ENCODE data around the gene TMEM184A. TPM values are rescaled to one million over a fixed set of nuclear protein-coding genes. Genes with fewer than 3 reads are reported as not detected.

The TMEM184A gene
- total and polyA plus RNA-seq, 2 of the 8 experiments (the other 6 are each of a cell fraction or from before 2014, with no cell fraction given), result 1.8 to 2.1 TPM

DNA sequence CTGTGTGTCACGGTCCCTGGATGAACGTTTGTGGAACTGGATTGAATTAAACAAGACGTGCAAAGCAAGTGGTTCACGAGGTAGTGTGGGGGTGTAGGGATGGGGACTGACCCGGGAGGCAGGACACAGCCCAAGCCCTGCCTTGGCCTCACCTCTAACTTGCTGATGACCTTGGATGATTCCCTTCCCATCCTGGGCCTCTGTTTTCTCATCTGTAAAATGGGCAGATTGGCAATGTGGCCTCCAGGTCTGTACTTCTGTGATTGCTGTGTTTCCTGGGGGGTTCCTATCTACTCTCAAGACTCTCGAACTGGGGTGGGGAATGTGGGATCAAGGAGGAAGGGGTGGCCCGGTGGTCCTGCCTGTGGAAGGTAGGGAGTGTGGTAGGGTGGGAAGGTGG lies 19.8 kb upstream of the TMEM184A start:
- no peak overlapping the region for H4K8ac ChIP-seq (ENCODE audit: extremely low read depth, insufficient read depth, low read length)
- no peaks in the 10 kb centered on the region for H3K79me1 ChIP-seq (ENCODE audit: low read depth, low read length)
- H3K9ac ChIP-seq (replicated peaks in 1 of 4; ENCODE audit: extremely low read depth in 1 of 4, low read depth in 3 of 4, low read length in 3 of 4), result 0 out of 7 replicates have a peak overlapping the region, but pooled peaks of 1 of the 4 experiments have one; percentile 5
- H3K36me3 ChIP-seq (ENCODE audit: control insufficient read depth in 2 of 4, insufficient read depth in 4 of 4, low read length in 3 of 4), result no peaks in the 10 kb centered on the region
- FAIRE-seq (no peak), DNase-seq (ENCODE audit: low read depth in 1 of 2, low spot score in 2 of 2) (no peak)
- H3K4me3 ChIP-seq (ENCODE audit: extremely low read depth in 1 of 4, insufficient read depth in 2 of 4, low read depth in 3 of 4, low read length in 4 of 4), result no peak overlapping the region
- peaks cover 14% of the 10 kb centered on the region; the same call in 1 of the 2 replicates for H3K23me2 ChIP-seq (ENCODE audit: low read depth, low read length)
- peaks cover 0 to 2% of the 10 kb centered on the region in 2 experiments for H4K20me1 ChIP-seq (replicated peaks in 1 of 2; ENCODE audit: control insufficient read depth in 1 of 2, insufficient read depth in 2 of 2, low read length in 2 of 2)
- H2AFZ ChIP-seq (ENCODE audit: low read length), result no peak overlapping the region
- ChIA-PET POLR2A (ENCODE audit: partially characterized antibody) (interaction anchor here (0.9 to 1.5 kb wide), 6 partner anchors 10 to 174 kb away, joined by 3 to 8 read pairs (median 3); no protein-coding TSS in a partner anchor), CTCF (ENCODE audit: partially characterized antibody) (interaction anchor here (0.7 to 1.3 kb wide), 5 partner anchors 18 to 224 kb away, joined by 3 read pairs; no protein-coding TSS in a partner anchor)
- no peak overlapping the region for H3K23ac ChIP-seq (ENCODE audit: insufficient read length)
- H4K5ac ChIP-seq (ENCODE audit: insufficient read length, low read depth, low read length), result peak overlapping the region; percentile 70
- peak overlapping the region; percentile 100 for H2BK12ac ChIP-seq (ENCODE audit: low read depth, low read length)
- H4K91ac ChIP-seq (replicated peaks; ENCODE audit: insufficient read length, low read length), result peak overlapping the region; percentile 99
- H3K4ac ChIP-seq (replicated peaks; ENCODE audit: insufficient read length, low read depth, low read length), result peak overlapping the region; percentile 94
- H3K27me3 ChIP-seq (replicated peaks in 1 of 4; ENCODE audit: control insufficient read depth in 3 of 4, extremely low read depth in 1 of 4, insufficient read depth in 3 of 4, low read length in 3 of 4), result no peaks in the 10 kb centered on the region
- peak overlapping the region; percentile 100 for H2BK20ac ChIP-seq (ENCODE audit: low read length)
- 0 out of 4 replicates have a peak, but pooled peaks cover 0 to 3% of the 10 kb centered on the region in 2 experiments for H3K9me3 ChIP-seq (ENCODE audit: insufficient read depth in 2 of 2, low read depth in 1 of 2, low read length in 1 of 2)
- peak overlapping the region; percentile 95; the same call in 1 of the 2 replicates for H2BK15ac ChIP-seq (ENCODE audit: low read length)
- H3K18ac ChIP-seq (ENCODE audit: extremely low read depth, low read length), result peak overlapping the region; percentile 98
- peak overlapping the region; percentile 77 for H3K56ac ChIP-seq (replicated peaks; ENCODE audit: insufficient read length, low read depth, low read length)
- peak overlapping the region; percentile 97 for H2BK120ac ChIP-seq (replicated peaks; ENCODE audit: low read depth, low read length)
- H3K79me2 ChIP-seq (ENCODE audit: control insufficient read depth in 1 of 2, insufficient read depth in 2 of 2, low read length in 2 of 2), result no peaks in the 10 kb centered on the region
- WGBS, 2 experiments (ENCODE audit: extremely low coverage in 1 of 2, insufficient coverage in 1 of 2, insufficient read length in 1 of 2, insufficient replicate concordance in 2 of 2, low coverage in 1 of 2, low lambda C conversion rate in 2 of 2, missing lambda C conversion rate in 1 of 2), result 86% methylated on average over 7 of the region's 7 CpGs; no CpG with 5 or more reads in 1 of the 2 experiments
- no peak overlapping the region for H3K4me2 ChIP-seq (ENCODE audit: insufficient read depth in 1 of 2, low read depth in 2 of 2, low read length in 2 of 2)
- TF ChIP-seq MAFK (IDR thresholded peaks at IDR 0.05; ENCODE audit: low read depth, low read length) (no peak), CTBP2 (IDR thresholded peaks at IDR 0.05; ENCODE audit: borderline replicate concordance, insufficient read depth, insufficient read length, low read length) (no peak), CHD1 (IDR thresholded peaks at IDR 0.05; ENCODE audit: low read depth, low read length) (no peak), KDM1A (IDR thresholded peaks at IDR 0.05; ENCODE audit: borderline replicate concordance, low read length) (peak; percentile 58; the same call in 1 of the 2 replicates), TBP (IDR thresholded peaks at IDR 0.05; ENCODE audit: low read depth, low read length) (no peak)
- peak overlapping the region; percentile 100 for H2AK5ac ChIP-seq (ENCODE audit: low read depth, low read length)
- H3K4me1 ChIP-seq (replicated peaks in 1 of 4; ENCODE audit: control insufficient read depth in 3 of 4, insufficient read depth in 4 of 4, low read length in 3 of 4), result peaks cover 12 to 20% (median 13%) of the 10 kb centered on the region in 4 experiments
- H3K27ac ChIP-seq (ENCODE audit: low read depth, low read length), result peak overlapping the region; percentile 62; the same call in 1 of the 2 replicates
- no peak overlapping the region for H3K14ac ChIP-seq (ENCODE audit: insufficient read length)
- H2BK5ac ChIP-seq (ENCODE audit: low read depth, low read length), result peak overlapping the region; percentile 99; the same call in 1 of the 2 replicates
